LNCAP (cell line): ENCODE measurements around the gene CDCA5.

ENCODE experiments used
- CTCF ChIP-seq: fragments of 450-650 bp; IDR thresholded peaks from 2 replicates; pipeline ENCODE4 v1.5.1; 2017; ENCODE audit warnings: mild to moderate bottlenecking

Gene CDCA5

DNA sequence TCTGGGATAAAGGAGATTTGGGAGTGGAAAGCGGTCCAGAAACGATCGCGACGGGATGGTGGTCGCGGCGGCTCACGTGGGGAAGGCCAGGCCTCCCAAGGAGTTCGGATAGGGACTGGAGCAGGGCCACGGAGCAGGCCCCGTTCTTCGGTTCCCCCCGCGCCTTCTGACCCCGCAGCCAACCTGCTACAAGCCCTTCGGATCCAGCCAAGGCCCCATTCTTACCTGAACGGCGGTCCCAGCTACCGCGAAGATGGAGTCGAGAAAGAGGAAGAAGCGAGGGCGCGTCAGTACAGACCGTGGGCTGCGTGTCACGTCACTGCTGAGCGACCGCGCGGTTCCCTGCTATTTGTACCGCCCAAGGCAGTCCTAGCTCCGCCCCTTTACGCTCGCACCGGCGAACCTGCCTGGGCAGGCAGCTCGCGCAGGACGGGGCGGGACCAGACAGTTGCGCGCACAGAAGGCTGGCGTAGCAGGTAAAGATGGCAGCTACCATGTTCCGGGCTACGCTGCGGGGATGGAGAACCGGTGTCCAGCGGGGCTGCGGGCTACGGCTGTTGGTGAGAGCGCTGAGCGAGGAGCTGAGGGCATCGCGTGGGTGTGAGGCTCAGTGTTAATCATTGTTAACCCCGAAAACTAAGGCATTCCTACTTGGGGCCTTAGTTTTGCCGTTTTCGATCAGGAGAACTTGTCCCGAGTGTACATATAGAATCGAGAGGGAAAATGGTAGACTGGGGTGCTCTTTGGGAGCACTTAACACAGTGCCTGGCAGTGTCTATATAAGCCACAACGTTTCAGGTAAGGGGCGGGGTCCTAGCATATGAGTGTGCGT lies 38.2 kb upstream of the CDCA5 start, which contains the start of the genes FAU and MRPL49:
Gene FAU (minus strand): TSS at position 270 of the 832 bp plus-strand sequence. CDS start 321 bp downstream, outside the sequence.
Gene MRPL49 (plus strand): TSS at position 457 of the 832 bp plus-strand sequence. CDS start 26 bp downstream, at position 483.
- TF ChIP-seq CTCF, result no peak

DNA sequence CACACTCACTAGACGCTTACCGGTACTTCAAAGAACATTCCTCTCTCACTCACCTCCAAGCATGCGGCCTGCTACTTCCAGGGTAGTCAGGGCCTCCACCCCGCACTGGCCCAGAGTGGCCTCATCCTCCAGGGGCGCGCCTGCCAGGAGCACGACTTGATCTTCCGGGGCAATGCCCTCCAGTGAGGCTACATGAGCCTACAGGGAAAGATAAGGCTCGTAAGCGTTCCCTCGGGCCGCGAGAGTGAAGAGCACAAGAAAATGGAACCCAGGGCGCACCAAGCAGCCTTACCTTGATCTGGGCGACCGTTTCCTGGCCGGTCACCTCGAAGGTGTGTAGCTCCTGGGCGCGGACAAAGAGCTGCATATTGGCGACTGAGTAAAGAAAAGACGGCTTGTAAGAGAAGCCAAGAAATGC lies 37.6 kb upstream of the CDCA5 start:
- no peak for TF ChIP-seq CTCF

DNA sequence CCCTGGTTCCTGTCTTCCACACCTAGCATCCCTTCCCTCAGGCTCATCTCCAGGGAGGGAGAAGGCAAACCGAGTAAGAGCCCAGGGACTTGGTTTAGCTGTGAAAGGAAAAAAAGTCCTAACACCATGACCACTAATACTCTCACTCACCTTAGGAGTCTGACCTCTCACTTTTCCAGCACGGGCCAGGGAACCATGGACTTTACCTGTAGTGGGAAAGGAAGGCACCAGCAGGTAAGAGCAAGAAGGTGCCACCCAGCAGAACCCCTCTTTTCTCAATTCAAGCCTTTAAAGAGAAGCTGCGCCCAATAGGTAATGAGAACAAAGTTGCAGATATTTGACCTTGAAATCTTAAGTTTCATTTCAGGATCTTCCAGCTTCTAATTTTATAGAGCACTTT lies 37.0 kb upstream of the CDCA5 start:
- TF ChIP-seq CTCF, result no peak

GRCh38 chr11:65119670-65119995 lies 35.8 kb upstream of the CDCA5 start:
- no peak for TF ChIP-seq CTCF

- TF ChIP-seq CTCF, result peak; percentile 18; the same call in 1 of the 2 replicates
Measured at GRCh38 chr11:65118097-65118837, 34.4 kb upstream of the CDCA5 start.

- peak; percentile 94 for TF ChIP-seq CTCF
Measured at GRCh38 chr11:65117206-65118096, 33.6 kb upstream of the CDCA5 start, which contains the start of gene ZNHIT2. TSS of gene ZNHIT2 (minus strand) at chr11:65117701. CDS start at chr11:65117653, 48 bp downstream.
